SJSA1 (cell line): Measurements from ENCODE around the gene ZFHX3. TPM values are rescaled to one million over a fixed set of nuclear protein-coding genes. Genes with fewer than 3 reads are reported as not detected.

Experiments
- DNase-seq, 2 experiments: peaks; one replicate each; pipeline ENCODE4 v3.0.0-alpha.2; 2015 to 2020; ENCODE audit warnings: low spot score in 2 of 2, low read depth in 1 of 2
- H3K27ac ChIP-seq: fragments of 250-450 bp; sonication (Bioruptor Pico); 2 replicates; pipeline ENCODE4 v1.5.1; 2020; ENCODE audit warnings: mild to moderate bottlenecking, moderate library complexity
- H3K27me3 ChIP-seq: fragments of 250-450 bp; sonication (Bioruptor Pico); replicated peaks from 2 replicates; pipeline ENCODE4 v1.5.1; 2020; ENCODE audit warnings: mild to moderate bottlenecking, moderate library complexity
- H3K36me3 ChIP-seq: fragments of 250-450 bp; sonication (Bioruptor Pico); 2 replicates; pipeline ENCODE4 v1.5.1; 2020; ENCODE audit warnings: mild to moderate bottlenecking
- H3K4me1 ChIP-seq: fragments of 250-450 bp; sonication (Bioruptor Pico); replicated peaks from 2 replicates; pipeline ENCODE4 v1.6.1; 2021; ENCODE audit warnings: mild to moderate bottlenecking
- H3K4me3 ChIP-seq: fragments of 250-450 bp; sonication (Bioruptor Pico); 2 replicates; pipeline ENCODE4 v1.5.1; 2020; ENCODE audit warnings: mild to moderate bottlenecking
- H3K9me3 ChIP-seq: fragments of 250-450 bp; sonication (Bioruptor Pico); replicated peaks from 2 replicates; pipeline ENCODE4 v1.5.1; 2020; ENCODE audit warnings: mild to moderate bottlenecking
- total RNA-seq: library from RNA; depleted of rRNA; stranded (reverse); fragments of >200 nt; shearing (Covaris generic); gene quantifications from 2 replicates; pipeline ENCODE4 v1.2.3, GENCODE V29; 2014

Gene ZFHX3
- total RNA-seq, 1 experiment from 2014 or later, result 2.3 TPM

GRCh38 chr16:72860726-72861562, 187.0 kb downstream of the ZFHX3 start:
- Histone ChIP-seq H3K36me3 (no peaks in the 10 kb centered on the region), H3K27ac (no peak overlapping the region), H3K9me3 (no peaks in the 10 kb centered on the region), H3K27me3 (no peaks in the 10 kb centered on the region), H3K4me1 (no peaks in the 10 kb centered on the region), H3K4me3 (no peak overlapping the region)
- DNase-seq, result no peak

- H3K4me1 ChIP-seq, result no peaks in the 10 kb centered on the region
- no peak for DNase-seq
- H3K27me3 ChIP-seq, result no peaks in the 10 kb centered on the region
- H3K4me3 ChIP-seq, result no peak overlapping the region
- H3K36me3 ChIP-seq, result no peaks in the 10 kb centered on the region
- H3K27ac ChIP-seq, result no peak overlapping the region
- no peaks in the 10 kb centered on the region for H3K9me3 ChIP-seq
Measured at GRCh38 chr16:72859581-72859980, 188.3 kb downstream of the ZFHX3 start.

- no peak overlapping the region for H3K4me3 ChIP-seq
- DNase-seq, result no peak
Measured at GRCh38 chr16:72858665-72859493, 189.0 kb downstream of the ZFHX3 start.

DNA sequence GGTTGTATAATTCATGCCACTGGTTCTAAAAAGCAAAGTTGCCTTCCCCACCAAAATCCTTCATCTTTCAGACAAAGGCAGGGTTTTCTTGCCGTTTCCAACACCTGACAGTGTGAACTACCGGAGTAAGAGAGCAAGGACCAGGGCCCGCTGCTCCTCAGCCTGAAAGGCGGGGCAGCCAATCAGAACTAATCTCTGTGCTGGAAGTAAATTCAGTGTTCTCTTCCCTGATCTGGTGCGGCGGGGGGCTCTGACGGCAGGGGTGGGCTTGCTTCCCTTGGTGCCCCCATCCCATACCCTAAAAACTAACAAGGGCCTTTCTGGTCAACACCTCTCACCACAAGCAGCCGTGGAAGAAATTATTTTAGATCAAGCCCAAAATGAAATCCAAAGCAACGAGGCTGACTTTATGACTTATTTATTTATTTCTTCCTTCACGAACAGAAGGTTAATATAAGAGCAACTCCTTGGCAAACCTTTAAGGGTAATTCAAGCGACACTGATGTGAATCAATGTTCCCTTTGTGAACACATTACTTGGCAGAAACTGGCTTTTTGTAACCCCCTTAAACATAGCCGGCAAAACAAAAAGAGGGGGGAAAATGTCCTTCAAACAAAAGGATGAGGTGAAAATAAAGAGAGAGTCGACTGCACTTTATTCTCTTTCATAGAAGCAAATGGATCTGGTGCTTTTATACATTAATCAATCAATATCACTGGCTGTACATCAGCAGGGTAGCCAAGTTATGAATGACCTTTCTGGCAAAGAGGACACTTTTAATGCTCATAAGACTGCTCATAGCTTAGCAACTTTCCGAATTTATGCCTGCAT, 189.9 kb downstream of the ZFHX3 start:
- no peaks in the 10 kb centered on the region for H3K9me3 ChIP-seq
- no peak overlapping the region for H3K4me3 ChIP-seq
- H3K27ac ChIP-seq, result no peak overlapping the region

More at GRCh38 chr16:72858665-72859493, 189.0 kb downstream of the ZFHX3 start:
- no peaks in the 10 kb centered on the region for H3K36me3 ChIP-seq
- no peaks in the 10 kb centered on the region for H3K27me3 ChIP-seq
- H3K4me1 ChIP-seq, result no peaks in the 10 kb centered on the region
- H3K27ac ChIP-seq, result no peak overlapping the region
- no peaks in the 10 kb centered on the region for H3K9me3 ChIP-seq

GRCh38 chr16:72856797-72857196, 191.1 kb downstream of the ZFHX3 start:
- Histone ChIP-seq H3K36me3 (no peaks in the 10 kb centered on the region), H3K4me3 (no peak overlapping the region), H3K27ac (no peak overlapping the region), H3K9me3 (no peaks in the 10 kb centered on the region), H3K4me1 (no peaks in the 10 kb centered on the region), H3K27me3 (no peaks in the 10 kb centered on the region)
- no peak for DNase-seq

More for the DNA sequence above, 189.9 kb downstream of the ZFHX3 start:
- H3K27me3 ChIP-seq, result no peaks in the 10 kb centered on the region
- no peaks in the 10 kb centered on the region for H3K4me1 ChIP-seq
- no peak for DNase-seq
- no peaks in the 10 kb centered on the region for H3K36me3 ChIP-seq

GRCh38 chr16:72854267-72854959, 193.5 kb downstream of the ZFHX3 start:
- DNase-seq, result no peak
- Histone ChIP-seq H3K27ac (no peak overlapping the region), H3K9me3 (no peaks in the 10 kb centered on the region), H3K36me3 (no peaks in the 10 kb centered on the region), H3K4me1 (peaks cover 9% of the 10 kb centered on the region), H3K4me3 (no peak overlapping the region), H3K27me3 (no peaks in the 10 kb centered on the region)

GRCh38 chr16:72853575-72854266, 194.2 kb downstream of the ZFHX3 start:
- H3K27ac ChIP-seq, result no peak overlapping the region
- no peaks in the 10 kb centered on the region for H3K27me3 ChIP-seq
- H3K4me3 ChIP-seq, result no peak overlapping the region
- peaks cover 15% of the 10 kb centered on the region for H3K4me1 ChIP-seq
- no peaks in the 10 kb centered on the region for H3K9me3 ChIP-seq
- no peak for DNase-seq
- no peaks in the 10 kb centered on the region for H3K36me3 ChIP-seq

DNA sequence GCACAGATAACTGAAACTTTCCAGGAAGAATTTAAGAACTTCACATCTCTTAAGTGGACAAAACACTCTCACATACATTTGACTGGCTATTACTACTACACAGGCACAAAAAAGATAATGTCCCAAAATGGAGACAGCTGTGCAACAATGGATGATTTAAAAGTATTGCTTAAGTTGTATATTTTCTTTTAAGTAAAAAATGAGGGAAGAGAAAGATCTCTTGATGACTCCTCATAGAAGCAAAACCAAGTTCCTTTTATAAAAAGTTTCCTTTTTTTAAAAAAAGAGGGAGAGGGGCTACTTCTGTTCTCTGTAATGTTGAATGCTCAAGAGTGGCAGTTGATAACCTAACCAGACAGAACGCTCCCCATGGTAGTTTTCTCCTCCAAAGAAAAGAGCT, 195.5 kb downstream of the ZFHX3 start:
- Histone ChIP-seq H3K4me1 (peaks cover 26% of the 10 kb centered on the region), H3K9me3 (no peaks in the 10 kb centered on the region), H3K4me3 (no peak overlapping the region), H3K27me3 (no peaks in the 10 kb centered on the region), H3K27ac (no peak overlapping the region), H3K36me3 (no peaks in the 10 kb centered on the region)
- no peak for DNase-seq

DNA sequence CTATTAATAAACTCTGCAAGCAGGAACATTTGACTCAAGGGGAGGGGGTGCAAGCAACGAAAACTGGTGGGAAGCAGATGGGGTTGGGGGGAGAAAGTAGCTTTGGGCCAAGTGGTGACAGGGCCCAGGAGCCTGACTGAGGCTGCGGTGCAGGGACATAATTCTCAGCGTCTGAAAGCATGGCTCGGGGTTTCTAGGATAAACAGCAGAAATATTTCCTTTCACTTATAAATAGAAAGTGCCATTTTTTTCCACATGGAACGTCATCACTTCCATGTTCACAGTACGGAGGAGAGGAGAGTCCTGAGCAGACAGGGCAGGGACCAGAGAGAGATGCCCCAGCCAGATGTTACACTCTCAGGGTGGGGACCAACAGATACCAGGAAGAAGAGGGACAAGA, 197.1 kb downstream of the ZFHX3 start:
- Histone ChIP-seq H3K27me3 (no peaks in the 10 kb centered on the region), H3K9me3 (no peaks in the 10 kb centered on the region), H3K4me3 (no peak overlapping the region), H3K4me1 (peaks cover 26% of the 10 kb centered on the region), H3K27ac (no peak overlapping the region), H3K36me3 (no peaks in the 10 kb centered on the region)
- DNase-seq, result peak in 1 of 2 experiments; percentile 18

DNA sequence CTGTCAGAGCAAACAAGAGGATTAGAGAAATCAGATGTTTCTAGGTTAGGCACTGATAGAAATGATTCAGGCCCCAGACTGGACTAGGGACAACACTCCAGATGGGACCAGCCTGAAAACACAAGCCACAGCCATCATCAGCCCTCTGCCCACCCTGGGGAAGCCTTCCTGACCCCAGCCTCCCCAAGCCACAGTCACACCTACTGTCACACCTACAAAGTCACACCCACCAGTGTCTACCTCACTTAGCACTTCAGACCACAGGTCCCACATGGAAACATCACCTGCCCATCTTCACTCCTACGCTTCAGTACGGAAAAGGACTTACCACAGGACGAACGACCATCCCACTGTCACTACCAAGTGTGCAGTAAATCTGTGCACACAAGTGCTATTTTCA, 197.9 kb downstream of the ZFHX3 start:
- no peak overlapping the region for H3K27ac ChIP-seq
- no peaks in the 10 kb centered on the region for H3K27me3 ChIP-seq
- H3K4me1 ChIP-seq, result peaks cover 26% of the 10 kb centered on the region
- no peaks in the 10 kb centered on the region for H3K36me3 ChIP-seq
- no peak for DNase-seq
- no peaks in the 10 kb centered on the region for H3K9me3 ChIP-seq
- no peak overlapping the region for H3K4me3 ChIP-seq

DNA sequence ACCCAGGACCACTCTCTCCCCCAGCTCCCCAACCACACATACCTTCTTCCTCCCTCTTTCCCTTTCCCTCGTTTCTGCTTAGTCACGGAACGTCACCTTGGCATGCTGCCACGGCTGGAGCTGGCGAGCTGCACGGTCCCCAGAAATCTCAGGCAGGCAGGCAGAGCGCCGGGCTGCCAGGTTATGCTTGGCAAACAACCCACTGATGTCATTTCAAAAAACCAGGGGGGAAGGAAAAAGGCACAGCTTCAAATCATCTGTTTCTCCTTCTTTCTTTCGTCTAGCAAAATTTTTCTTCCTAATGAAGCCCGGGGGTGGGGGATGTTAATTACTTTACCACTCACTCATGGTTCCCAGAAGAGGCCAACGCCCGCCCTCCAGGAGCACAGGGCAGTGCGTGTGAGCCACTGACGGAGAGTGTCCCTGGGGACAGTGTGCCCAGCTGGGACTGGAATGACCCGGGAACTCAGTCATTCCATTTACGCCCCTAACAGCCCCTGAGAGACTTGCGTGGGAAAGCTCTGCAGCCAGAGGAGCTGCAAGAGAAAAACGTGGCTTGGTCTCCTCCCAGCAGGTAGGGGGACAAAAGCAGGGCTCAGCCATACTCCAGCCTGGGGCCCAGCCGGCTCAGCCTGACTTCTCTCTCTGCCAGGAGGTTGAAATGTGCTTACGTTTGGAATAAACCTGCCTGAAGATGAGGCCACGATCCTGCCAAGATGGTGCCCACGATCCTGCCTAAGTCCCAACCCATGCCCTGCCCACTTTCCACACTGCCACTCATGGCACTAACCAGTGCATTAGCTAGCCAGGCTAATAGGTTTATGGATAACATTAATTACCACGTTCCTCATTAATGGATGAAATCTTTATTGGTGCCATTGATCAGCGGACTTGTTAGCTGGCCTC, 198.9 kb downstream of the ZFHX3 start:
- H3K27ac ChIP-seq, result peak overlapping the region; percentile 71
- peak; percentile 93 to 95 for DNase-seq
- H3K4me3 ChIP-seq, result no peak overlapping the region
- H3K36me3 ChIP-seq, result no peaks in the 10 kb centered on the region
- no peaks in the 10 kb centered on the region for H3K27me3 ChIP-seq
- no peaks in the 10 kb centered on the region for H3K9me3 ChIP-seq
- H3K4me1 ChIP-seq, result peaks cover 26% of the 10 kb centered on the region

DNA sequence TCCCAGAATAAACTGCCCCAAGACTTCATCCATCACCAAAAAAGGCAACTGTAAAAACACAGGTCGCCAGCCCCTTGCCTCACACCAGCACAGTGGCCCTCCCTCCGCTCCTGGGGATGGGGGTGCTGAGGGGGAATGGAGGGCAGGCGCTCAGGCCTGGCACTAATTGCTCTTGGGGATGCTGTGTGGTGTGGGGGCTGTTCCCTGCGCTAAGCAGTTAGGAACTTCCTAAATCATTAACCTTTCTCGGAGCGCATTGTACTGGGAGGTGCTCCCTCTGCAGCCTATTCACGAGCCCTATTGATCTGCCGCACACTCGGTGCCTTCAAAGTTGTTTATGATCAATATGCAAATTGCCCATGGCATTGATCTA, 199.9 kb downstream of the ZFHX3 start:
- Histone ChIP-seq H3K27me3 (no peaks in the 10 kb centered on the region), H3K4me3 (no peak overlapping the region), H3K27ac (peak overlapping the region; percentile 71), H3K36me3 (no peaks in the 10 kb centered on the region), H3K4me1 (peaks cover 26% of the 10 kb centered on the region), H3K9me3 (no peaks in the 10 kb centered on the region)
- no peak for DNase-seq
